ENCODE results near the gene NT5M. TPM values are rescaled to one million over a fixed set of nuclear protein-coding genes. Genes with fewer than 3 reads are reported as not detected.

NT5M gene
- total RNA-seq, 1 donor from 2014 or later, result 5.8 TPM

- H3K4me3 Mint-ChIP-seq (ENCODE audit: unreplicated experiment), result no peak overlapping the region
- H3K27ac Mint-ChIP-seq (ENCODE audit: unreplicated experiment), result no peak overlapping the region
- no peaks in the 10 kb centered on the region for H3K4me1 Mint-ChIP-seq (ENCODE audit: unreplicated experiment)
- DNase-seq (ENCODE audit: low spot score), result no peak
- H3K36me3 Mint-ChIP-seq (ENCODE audit: low read depth, unreplicated experiment), result no peaks in the 10 kb centered on the region
- TF ChIP-seq CTCF (IDR thresholded peaks at IDR 0.05; ENCODE audit: unreplicated experiment), result no peak
- H3K9me3 Mint-ChIP-seq (ENCODE audit: unreplicated experiment), result no peaks in the 10 kb centered on the region
- H3K27me3 Mint-ChIP-seq (ENCODE audit: unreplicated experiment), result peaks cover 4% of the 10 kb centered on the region
Measured at GRCh38 chr17:17363638-17364337, 60.6 kb downstream of the NT5M start.

- Mint-ChIP-seq H3K27ac (ENCODE audit: unreplicated experiment) (no peak overlapping the region), H3K4me3 (ENCODE audit: unreplicated experiment) (no peak overlapping the region), H3K9me3 (ENCODE audit: unreplicated experiment) (no peaks in the 10 kb centered on the region), H3K27me3 (ENCODE audit: unreplicated experiment) (peaks cover 5% of the 10 kb centered on the region), H3K4me1 (ENCODE audit: unreplicated experiment) (no peaks in the 10 kb centered on the region), H3K36me3 (ENCODE audit: low read depth, unreplicated experiment) (no peaks in the 10 kb centered on the region)
- DNase-seq (ENCODE audit: low spot score), result no peak
- TF ChIP-seq CTCF (IDR thresholded peaks at IDR 0.05; ENCODE audit: unreplicated experiment), result no peak
Measured at GRCh38 chr17:17364338-17364667, 61.1 kb downstream of the NT5M start.

- Mint-ChIP-seq H3K36me3 (ENCODE audit: low read depth, unreplicated experiment) (no peaks in the 10 kb centered on the region), H3K27me3 (ENCODE audit: unreplicated experiment) (peaks cover 5% of the 10 kb centered on the region), H3K4me3 (ENCODE audit: unreplicated experiment) (no peak overlapping the region), H3K4me1 (ENCODE audit: unreplicated experiment) (no peaks in the 10 kb centered on the region), H3K27ac (ENCODE audit: unreplicated experiment) (no peak overlapping the region), H3K9me3 (ENCODE audit: unreplicated experiment) (no peaks in the 10 kb centered on the region)
- TF ChIP-seq CTCF (IDR thresholded peaks at IDR 0.05; ENCODE audit: unreplicated experiment), result no peak
- DNase-seq (ENCODE audit: low spot score), result no peak
Measured at GRCh38 chr17:17365476-17366110, 62.4 kb downstream of the NT5M start.

- no peak overlapping the region for H3K4me3 Mint-ChIP-seq (ENCODE audit: unreplicated experiment)
- peaks cover 4% of the 10 kb centered on the region for H3K27me3 Mint-ChIP-seq (ENCODE audit: unreplicated experiment)
- no peak overlapping the region for H3K27ac Mint-ChIP-seq (ENCODE audit: unreplicated experiment)
- DNase-seq (ENCODE audit: low spot score), result no peak
- H3K9me3 Mint-ChIP-seq (ENCODE audit: unreplicated experiment), result no peaks in the 10 kb centered on the region
- TF ChIP-seq CTCF (IDR thresholded peaks at IDR 0.05; ENCODE audit: unreplicated experiment), result no peak
- H3K4me1 Mint-ChIP-seq (ENCODE audit: unreplicated experiment), result no peaks in the 10 kb centered on the region
- no peaks in the 10 kb centered on the region for H3K36me3 Mint-ChIP-seq (ENCODE audit: low read depth, unreplicated experiment)
Measured at GRCh38 chr17:17366235-17366634, 63.1 kb downstream of the NT5M start.

All from endothelial cell (in vitro differentiated cells).